Stimulated activated CD4-positive, alpha-beta T cell treated with anti-CD3 and anti-CD28 coated beads, Interleukin-12 subunit alpha, Interleukin-12 subunit beta, amount 100 ng/mL, for 4 hours (primary cell): ENCODE data around the gene CCDC88C.
"Not testable (repeated sequence)": the region's sequence is repeated elsewhere in the genome, so short reads cannot be mapped to it uniquely, and the experiment has no call there.

ENCODE experiments used
- DNase-seq: peaks from one replicate; pipeline ENCODE4 v3.0.0-alpha.2; 2020

The CCDC88C gene

GRCh38 chr14:91242635-91243034, 175.0 kb downstream of the CCDC88C start:
- DNase-seq: no peak

GRCh38 chr14:91241863-91242262, 175.8 kb downstream of the CCDC88C start:
- no peak for DNase-seq

- no peak for DNase-seq
Observed at GRCh38 chr14:91238661-91239060, 179.0 kb downstream of the CCDC88C start.

- DNase-seq: no peak
Observed at GRCh38 chr14:91238085-91238484, 179.5 kb downstream of the CCDC88C start.

- DNase-seq: no peak
Observed at GRCh38 chr14:91237219-91237618, 180.4 kb downstream of the CCDC88C start.

- no peak for DNase-seq
Observed at GRCh38 chr14:91235841-91236240, 181.8 kb downstream of the CCDC88C start.

GRCh38 chr14:91234791-91235114, 182.9 kb downstream of the CCDC88C start:
- DNase-seq: no peak

- DNase-seq: no peak
Observed at GRCh38 chr14:91233936-91234790, 183.5 kb downstream of the CCDC88C start.

GRCh38 chr14:91232603-91233002, 185.0 kb downstream of the CCDC88C start:
- no peak for DNase-seq

GRCh38 chr14:91232052-91232451, 185.6 kb downstream of the CCDC88C start:
- DNase-seq: no peak

- DNase-seq: no peak
Observed at GRCh38 chr14:91231446-91231845, 186.2 kb downstream of the CCDC88C start.

GRCh38 chr14:91230397-91231035, 187.1 kb downstream of the CCDC88C start:
- no peak for DNase-seq

- DNase-seq: no peak
Observed at GRCh38 chr14:91229743-91230200, 187.8 kb downstream of the CCDC88C start.

GRCh38 chr14:91229005-91229382, 188.6 kb downstream of the CCDC88C start:
- DNase-seq: no peak

- peak; percentile 75 for DNase-seq
Observed at GRCh38 chr14:91228112-91229004, 189.3 kb downstream of the CCDC88C start.

GRCh38 chr14:91227183-91227628, 190.4 kb downstream of the CCDC88C start:
- no peak for DNase-seq

GRCh38 chr14:91226360-91226759, 191.3 kb downstream of the CCDC88C start:
- DNase-seq: not testable (repeated sequence)

GRCh38 chr14:91225025-91225424, 192.6 kb downstream of the CCDC88C start:
- no peak for DNase-seq

- DNase-seq: no peak
Observed at GRCh38 chr14:91223028-91223783, 194.4 kb downstream of the CCDC88C start.
